DND-41 (cell line): ENCODE results near the gene RUNX2.

Experiments
- CTCF ChIP-seq: IDR thresholded peaks from 2 replicates; pipeline ENCODE4 v1.5.1; 2012; ENCODE audit warnings: borderline replicate concordance, low read length, moderate library complexity, mild to moderate bottlenecking; ENCODE audit not compliant: poor library complexity, severe bottlenecking; ENCODE audit errors: extremely low read depth
- EZH2 ChIP-seq: IDR thresholded peaks from 3 replicates; pipeline ENCODE4 v1.6.1; 2012; ENCODE audit warnings: borderline replicate concordance, low read depth, mild to moderate bottlenecking, moderate library complexity, low read length, inconsistent platforms; ENCODE audit not compliant: severe bottlenecking

- no peak for TF ChIP-seq CTCF
- no peak for TF ChIP-seq EZH2
These were observed 132.0 kb downstream of the RUNX2 start for GRCh38 chr6:45460166-45460565.
